NCI-H82 (cell line): Measurements from ENCODE around the gene APOBEC3G.

ENCODE experiments used
- DNase-seq: peaks from one replicate; lab custom pipeline; 2025; lab: John Stamatoyannopoulos, UW

Gene APOBEC3G

DNA sequence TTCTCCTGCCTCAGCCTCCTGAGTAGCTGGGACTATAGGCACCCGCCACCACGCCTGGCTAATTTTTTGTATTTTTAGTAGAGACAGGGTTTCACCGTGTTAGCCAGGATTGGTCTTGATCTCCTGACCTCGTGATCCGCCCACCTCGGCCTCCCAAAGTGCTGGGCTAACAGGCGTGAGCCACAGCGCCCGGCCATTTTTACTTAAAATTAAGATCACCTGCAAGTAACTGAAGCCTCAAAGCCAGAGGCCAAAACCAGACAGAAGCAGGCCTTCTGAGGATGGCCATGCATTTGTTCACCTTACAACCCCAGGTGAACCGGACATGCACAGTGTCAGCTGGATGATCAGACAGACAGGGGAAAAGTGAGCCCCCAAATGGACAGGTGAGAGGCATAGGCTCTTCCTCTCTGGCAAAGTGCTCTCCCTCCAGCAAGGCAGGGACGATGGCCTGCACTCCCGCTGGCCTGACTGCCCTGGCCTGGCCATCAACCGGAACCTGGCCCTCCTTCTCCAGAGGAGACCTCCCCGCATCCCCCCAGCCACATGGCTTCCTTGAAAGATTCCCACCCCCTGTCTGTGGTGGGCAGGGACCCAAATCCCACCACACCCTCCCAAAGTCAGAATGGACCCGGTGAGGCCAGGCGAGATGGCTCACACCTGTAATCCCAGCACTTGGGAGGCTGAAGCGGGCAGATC lies 45.8 kb downstream of the APOBEC3G start:
- DNase-seq, result no peak

DNA sequence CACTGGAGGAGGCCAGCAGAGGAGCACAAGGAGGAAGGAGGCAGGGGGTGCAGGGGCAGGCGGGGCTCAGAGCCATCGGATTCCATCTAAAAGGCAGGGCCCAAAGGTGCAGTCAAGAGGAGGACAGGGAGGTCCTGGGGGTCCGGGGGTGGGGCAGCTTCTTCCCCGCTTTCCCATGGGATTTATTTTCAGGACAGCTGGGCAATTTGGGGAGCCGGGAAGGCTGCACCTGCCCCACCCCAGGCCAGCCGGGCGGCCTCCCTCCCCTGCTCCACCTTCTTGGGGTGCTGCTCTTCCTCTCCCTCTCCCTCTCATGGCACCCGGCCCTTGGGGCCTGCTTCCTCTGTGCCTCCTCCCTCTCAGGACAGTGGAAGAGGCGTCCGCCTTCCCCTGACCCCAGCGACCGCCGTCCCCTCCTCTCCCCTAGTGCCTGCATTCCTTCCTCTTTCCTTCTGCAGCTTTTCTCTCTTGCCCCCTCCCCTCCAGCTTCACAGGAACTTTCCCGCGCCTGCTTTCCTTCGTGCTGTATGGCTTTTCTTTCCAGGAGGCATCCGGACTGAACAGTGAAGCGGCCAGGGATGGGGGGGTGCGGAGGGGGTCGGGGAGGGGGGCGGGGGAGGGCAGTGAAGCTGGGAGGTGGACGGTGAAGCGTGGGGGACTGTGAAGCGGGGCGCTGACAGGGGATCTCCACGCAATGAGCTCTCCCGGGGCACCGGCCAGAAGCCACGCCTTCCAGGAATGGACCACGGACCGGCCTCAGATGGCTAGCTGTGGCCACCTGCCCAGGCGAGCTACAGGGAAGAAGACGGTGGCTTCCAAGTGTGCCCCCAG lies 46.9 kb downstream of the APOBEC3G start:
- no peak for DNase-seq

DNA sequence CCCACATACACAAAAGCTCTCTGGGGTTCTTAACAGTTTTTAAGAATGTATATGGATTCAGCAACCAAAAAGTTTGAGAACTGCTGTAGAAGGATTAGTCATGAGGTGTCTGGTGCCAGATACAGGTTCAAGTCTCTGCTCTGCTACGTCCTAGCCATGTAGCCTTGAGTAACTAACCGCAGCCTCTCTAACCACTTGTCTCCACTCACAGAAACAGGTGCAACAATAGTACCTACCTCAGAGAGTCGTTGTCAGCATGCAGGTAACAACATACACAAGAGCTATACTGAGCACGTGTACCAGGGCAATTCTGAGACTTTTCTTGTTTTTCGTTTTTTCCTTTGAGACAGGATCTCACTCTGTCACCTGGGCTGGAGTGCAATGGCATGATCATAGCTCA lies 48.5 kb downstream of the APOBEC3G start:
- no peak for DNase-seq

DNA sequence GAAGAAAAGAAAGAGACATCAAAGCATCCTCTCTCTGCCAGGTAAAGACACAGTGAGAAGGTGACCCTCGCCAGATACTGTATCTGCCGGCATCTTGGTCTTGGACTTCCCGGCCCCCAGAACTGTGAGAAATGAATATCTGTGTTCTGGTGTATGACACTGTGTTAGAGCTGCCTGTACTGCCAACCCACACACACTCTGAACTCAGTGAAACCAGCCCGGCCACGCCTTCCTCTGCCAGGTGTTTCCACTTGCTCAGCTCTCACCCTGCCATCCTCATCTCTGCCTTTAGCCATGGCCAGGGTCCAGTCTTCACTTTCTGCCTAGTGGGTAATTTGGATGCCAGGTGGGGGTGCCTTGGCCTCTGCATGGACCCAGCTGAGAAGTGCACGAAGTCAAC lies 51.4 kb downstream of the APOBEC3G start:
- DNase-seq, result no peak

DNA sequence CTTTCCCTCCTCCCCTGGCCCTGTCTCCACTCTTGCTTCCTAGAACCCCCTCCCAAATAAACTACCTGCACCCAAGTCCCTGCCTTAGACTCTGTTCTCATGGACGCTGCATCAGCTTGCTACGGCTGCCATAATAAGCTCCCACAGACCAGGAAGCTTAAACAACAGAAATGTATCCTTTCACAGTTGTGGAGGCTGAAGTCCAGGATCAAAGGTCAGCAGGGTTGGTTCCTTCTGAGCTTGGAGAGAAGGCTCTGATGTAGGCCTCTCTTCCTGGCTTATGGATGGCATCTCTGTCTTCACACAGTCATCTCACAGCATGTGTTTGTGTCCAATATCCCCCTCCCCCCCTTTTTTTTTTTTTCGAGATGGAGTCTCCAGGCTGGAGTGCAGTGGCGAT lies 52.0 kb downstream of the APOBEC3G start:
- DNase-seq, result no peak

DNA sequence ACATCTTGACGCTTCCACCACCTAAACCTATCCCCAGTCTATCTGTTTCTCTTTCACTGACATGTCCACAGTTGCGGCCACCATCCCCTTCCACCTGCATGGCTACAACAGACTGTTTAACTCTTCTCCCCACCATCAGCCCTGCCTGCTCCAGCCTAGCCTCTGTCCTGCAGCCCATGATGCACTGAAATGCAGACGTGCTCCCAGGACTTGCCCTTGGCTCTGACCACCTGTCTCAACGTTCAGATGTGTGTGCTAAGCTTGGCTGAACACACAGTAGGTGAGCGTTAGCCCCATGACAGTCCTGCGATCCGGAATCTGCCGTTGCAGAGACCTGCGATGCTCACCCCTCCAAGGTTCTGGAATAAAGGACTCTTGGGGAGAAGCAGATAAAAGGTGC lies 52.7 kb downstream of the APOBEC3G start:
- DNase-seq, result no peak

DNA sequence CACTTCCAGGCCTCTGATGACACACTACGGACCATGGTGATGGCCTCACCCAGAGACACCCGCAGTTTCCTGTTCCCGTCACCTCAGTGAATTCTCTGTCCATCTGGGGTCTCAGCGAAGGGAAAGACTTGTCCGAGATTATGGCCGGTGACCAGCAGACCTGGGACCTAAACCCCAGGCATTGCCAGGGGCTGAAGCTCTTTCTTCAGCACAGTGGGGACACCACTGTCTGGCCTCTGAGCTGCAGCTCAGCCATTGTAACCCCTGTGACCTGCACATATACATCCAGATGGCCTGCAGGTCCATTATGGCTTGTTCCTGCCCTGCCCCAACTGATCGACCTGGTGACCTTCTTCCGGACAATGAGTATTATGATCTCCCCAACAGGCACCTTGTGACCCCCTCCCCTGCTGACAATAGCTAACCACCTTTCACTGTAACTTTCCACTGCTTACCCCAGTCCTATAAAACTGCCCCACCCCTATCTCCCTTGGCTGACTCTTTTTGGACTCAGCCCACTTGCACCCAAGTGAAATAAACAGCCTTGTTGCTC lies 53.2 kb downstream of the APOBEC3G start:
- DNase-seq, result no peak

DNA sequence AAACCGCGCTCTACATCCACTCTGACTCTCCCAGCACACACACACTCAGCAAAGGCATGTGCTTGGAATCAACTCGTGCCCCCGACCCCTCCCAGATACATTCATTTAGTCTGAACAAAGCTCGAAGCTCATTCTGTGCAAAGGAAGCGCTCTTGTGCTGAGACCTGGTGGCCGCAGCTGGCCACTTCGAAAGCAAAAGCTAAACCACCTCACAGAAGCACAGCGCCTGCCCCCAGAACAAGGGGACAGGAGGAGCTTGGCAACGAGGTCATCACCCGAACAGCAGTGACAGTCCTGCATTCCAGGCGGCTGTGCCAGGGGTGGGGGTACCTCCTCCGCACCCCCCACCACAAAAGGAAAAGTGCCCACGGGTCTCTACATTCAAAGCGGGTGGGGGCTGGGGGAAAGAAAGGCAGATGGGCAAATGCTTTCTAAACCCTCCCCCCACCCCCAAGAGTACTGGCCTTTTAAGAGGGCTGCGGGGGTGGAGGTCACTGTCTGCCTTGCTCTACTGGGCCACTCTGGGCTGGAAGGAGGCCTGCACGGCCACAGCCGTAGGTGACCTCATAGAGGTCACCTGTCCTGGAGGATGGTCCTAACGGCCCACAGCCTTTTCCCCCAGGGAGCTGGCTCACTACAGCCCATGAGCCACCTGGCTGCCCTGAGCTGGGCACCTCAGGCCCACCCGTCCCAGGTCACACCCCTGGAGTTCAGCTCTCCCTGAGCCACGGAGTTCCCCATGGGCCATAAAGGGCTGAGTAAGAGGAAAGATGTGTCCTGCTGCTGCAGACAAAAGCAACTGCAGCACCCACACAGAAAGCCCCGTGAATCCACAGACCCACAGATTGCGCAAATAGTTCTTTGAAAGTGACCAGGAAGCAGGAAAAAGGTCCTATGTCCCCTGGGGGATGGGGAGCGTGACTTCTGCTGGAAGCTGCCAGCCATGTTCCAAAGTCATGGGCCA lies 54.1 kb downstream of the APOBEC3G start:
- no peak for DNase-seq

DNA sequence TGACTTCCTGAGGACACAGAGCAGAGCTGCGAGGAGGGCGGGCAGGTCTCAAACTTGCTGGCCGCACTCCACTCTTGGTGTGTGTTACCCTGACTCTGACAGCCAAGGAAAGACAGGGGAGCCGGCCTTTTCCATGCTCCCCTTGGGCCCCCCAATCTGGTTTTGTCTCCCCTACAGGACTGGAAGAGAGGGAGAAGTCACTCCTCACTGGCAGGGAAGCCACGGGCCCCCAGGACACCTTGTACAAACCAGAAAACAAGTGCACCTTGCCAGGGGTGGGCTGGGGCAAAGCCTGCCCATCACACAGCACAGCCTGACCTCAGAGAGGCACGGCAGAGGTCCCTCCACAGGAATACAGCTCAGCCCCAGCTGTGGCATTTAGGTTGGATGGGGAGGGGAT lies 55.2 kb downstream of the APOBEC3G start:
- DNase-seq, result no peak

DNA sequence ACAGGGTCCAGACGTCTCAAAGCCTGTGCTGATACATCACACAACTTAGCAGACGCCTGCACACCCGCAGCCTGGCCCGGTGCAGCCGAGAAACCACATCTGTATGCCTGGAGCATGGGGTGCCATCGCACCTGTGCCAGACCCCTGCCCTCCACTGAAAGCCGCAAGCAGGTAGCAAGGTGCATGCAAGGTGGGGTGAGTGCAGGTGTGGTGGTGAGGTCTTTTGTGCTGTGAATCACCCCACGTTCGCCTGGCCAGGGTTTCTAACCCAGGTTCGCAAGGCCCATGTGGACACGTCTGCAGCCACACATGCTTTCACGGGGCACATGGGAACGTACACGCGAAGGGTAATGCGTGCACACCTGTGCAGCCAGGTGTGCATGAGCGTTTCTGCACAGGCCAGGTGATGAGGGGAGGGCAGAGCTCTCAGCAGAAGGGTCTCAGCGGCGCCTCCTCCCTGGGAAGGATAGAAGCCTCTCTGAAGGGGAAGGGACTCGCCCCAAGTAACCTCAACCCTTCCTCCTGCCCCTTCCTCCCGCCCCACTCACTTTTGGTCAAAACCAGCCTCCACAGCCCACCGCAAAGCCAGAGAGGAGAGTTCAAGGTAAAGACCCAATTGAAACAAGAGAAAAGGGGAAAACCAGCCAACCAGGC lies 55.9 kb downstream of the APOBEC3G start:
- no peak for DNase-seq

DNA sequence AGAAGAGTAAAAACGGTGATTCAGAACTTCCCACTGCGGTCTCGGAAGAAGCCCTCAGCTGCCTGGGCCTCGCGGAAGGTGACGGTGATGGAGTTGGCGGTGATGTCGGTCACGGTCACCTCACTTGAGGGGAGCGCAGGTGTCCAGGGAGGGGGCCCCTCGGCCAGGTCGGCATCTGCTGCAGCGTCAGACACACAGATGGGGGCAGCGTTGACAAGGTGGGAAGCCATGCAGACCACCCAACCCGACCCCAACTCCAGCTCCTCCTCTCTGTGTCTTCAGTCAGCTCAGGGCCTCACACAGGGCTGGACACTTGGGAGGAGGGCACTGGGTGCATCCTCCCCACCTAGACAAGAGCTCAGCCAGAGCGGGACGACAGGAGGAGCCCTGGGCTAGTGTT lies 56.8 kb downstream of the APOBEC3G start:
- no peak for DNase-seq

DNA sequence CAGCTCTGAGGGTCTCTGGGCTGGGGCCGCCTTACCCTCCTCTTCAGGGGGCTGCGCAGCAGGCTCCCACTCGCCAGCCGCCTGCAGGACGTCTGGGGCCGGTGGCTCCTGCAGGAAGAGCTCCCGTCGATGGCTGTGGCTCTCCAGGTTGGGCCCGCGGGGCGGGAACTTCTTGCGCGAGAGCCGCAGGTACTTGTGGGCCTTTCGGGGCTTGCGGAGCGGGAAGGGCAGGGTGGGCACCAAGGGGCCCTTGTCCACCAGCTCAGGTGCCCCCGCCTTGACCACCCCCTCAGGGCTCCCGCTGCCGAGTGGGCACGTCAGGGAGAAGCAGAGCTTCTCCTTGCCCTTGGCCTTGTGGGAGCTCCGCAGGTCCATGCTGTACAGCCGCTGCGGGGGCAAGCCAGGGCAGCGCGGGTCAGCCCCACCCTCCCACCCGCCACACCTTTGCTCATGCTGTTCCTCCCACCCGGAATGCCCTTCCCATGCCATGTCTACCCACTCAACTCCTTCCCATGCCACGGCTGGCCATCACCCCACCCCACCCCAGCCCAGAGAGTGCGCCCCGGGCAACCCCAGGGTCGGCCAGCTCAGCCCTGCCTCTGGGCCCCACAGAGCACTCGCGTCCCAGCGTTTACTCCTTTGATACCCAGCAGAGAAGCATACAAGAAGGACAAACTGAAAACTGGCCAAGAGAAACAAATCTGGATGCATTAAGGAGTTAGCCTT lies 57.5 kb downstream of the APOBEC3G start:
- no peak for DNase-seq

DNA sequence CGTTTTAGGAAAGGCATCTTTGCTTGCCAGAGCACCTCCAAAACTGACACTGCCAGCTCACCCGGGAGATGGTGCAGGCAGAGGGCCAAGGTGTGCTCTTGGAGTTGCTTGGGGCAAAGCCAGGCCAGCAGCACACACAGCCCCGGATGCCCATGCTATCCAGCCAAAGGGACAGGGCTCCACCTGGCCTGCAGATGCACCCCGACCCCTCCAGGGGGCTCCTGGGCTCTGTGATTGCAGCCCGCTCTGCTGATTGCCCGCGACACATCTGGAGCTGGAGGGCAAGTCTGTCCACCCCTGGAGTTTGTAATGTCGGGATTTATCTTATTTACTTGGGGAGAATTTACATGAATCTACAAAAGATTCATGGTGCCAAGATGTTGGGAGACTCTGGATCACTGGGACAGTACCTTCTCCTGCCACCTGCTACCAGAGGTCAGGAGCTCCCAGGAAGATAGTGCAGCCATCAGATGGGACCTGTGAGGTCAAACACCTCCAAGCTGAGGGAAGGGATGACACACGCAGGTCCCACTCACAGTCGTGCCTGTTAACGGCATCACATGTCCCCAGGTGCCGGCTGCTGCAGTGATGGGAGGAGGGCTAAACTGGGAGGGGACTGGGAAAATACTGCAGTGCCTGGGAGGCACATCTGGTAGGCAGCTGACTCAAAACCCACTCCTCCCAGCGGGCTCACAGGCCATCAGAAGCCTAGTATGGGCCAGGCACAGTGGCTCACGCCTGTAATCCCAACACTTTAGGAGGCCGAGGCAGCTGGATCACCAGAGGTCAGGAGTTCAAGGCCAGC lies 58.2 kb downstream of the APOBEC3G start:
- peak; percentile 58 for DNase-seq

DNA sequence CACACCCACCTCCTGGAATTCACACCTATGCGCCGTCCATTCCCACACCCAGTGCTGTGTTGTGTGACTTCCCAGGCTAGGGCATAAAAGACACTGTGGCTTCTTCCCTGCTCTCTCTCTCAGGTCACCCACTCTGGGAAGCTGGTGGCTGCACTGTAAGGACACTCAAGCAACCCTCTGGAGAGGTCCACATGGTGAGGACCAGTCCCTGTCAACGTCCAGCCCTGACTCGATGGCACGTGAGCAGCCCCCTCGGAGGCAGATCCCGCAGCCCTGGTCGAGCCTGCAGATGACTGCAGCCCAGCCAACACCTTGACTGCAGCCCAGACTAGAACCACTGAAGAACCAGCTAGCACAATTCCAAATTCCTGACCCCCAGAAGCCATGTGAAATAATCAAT lies 59.2 kb downstream of the APOBEC3G start:
- no peak for DNase-seq
